HG03095 (cell line): ENCODE data around the gene RBPJ.
"Not testable (repeated sequence)": the region's sequence is repeated elsewhere in the genome, so short reads cannot be mapped to it uniquely, and the experiment has no call there.

Experiments used
- ATAC-seq: cut with Tn5 transposase; IDR thresholded peaks from one replicate; pipeline ENCODE4 v1.9.1; 2021; ENCODE audit warnings: moderate library complexity; ENCODE audit not compliant: unreplicated experiment

The RBPJ gene

DNA sequence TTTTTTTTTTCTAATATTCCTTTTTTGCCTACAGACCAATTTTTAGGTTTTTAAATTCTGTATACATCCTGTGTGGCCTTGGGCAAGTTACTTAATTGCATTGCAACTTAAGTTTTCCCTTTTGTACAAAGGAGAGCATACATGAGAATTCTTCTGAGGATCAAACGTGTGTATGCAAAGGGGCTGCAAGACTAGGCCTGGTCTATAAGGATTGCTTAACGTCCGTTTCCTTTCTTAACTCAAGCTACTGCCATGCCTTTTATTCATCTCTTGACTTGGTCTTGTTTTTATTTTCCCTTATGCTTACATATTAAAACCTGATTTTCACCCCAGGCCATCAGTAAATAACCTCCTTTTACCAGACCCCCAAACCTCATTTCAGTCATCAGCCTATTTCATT, 13.6 kb downstream of the RBPJ start:
- ATAC-seq, result no peak

DNA sequence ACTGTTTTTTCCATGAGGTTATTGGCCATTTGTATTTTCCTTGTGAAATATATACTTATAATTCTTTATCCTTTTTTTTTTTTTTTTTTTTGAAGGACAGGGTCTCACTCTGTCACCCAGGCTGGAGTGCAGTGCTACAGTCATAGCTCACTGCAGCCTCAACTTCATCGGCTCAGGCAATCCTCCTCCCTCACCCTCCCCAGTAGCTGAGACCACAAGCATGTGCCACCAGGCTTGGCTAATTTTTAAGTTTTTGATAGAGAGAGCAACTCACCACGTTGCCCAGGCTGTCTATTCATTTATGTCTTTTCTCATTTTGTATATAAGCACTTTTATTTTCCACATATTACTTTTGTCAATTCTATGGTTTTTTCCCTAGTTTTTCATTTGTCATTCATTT, 16.8 kb downstream of the RBPJ start:
- no peak for ATAC-seq

DNA sequence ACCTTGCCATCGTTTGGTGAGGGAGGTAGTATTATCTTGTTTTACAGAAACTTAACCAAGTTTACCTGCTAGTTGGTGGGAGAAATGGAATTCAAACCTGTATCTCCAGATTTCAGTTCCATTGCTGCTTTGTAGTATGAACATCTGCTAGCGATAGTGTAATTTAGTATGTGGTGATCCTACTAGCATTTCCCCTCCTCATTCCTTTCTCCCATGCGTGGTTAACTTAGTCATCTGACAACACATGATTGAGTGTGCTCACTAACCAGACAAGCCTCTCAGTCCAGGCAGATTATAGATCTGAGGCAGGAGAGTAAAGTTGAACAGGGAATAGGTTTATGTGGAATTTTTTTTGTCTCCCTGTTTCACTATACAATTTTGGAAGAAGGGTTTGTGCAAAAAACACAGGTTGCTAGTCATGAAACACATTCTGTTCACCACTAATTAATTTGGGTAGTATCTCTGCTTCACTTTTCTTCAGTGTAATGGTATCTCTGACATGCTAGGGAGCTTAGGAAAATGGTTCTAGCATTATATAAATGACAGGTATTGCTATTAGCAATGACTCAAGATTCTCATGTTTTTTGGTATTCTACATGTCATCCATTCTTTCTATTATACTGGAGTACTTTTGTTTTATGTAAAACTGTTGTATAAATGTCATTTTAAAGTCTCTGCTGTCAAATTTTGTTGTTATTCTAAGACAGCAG, 21.7 kb downstream of the RBPJ start:
- no peak for ATAC-seq

DNA sequence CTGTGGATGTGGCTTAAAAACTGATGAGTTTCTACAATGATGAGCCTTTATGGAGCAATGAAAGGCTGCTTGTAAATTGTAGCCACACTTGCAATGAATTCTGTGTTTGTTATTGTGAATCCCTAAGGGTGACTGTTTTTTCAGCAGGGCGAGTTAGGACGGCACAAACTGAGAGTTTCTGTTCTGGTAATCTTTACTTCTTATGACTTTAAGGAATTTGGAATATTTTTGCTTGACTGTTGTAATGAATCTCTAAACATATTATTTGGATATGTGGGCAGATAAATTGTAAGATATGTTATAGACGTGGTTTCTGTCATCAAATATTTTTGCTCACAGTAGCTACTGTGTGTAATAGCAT, 22.2 kb downstream of the RBPJ start:
- no peak for ATAC-seq

DNA sequence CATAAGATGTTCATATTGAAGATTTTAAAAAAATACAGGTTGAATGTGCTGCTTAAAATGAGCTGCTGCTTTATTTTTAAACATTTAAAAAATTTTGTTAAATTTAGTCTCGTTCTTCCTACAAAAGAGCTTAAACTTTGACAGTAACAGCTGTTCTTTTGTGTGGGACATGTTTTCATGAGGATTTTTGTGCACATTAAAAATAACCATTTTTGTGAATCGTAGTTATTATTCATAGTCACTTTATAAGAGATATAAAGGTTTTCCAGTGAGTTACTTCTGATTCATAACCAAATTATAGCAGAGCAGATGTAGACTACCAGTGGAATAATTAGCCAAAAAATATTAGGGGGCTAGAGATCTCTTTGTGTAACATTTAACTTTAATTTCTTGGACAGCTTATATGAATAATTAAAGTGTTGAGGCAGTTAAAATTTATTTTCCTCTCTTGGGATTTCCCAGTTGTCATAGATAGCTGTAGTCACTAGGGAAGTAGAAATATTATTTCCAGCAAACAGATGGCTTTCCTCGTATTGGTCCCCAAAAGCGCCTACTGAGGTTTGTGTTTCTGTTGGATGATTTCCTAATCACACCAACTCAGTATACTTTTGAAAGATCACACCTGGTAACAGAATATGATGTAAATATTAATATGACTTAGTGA, 24.2 kb downstream of the RBPJ start:
- no peak for ATAC-seq

DNA sequence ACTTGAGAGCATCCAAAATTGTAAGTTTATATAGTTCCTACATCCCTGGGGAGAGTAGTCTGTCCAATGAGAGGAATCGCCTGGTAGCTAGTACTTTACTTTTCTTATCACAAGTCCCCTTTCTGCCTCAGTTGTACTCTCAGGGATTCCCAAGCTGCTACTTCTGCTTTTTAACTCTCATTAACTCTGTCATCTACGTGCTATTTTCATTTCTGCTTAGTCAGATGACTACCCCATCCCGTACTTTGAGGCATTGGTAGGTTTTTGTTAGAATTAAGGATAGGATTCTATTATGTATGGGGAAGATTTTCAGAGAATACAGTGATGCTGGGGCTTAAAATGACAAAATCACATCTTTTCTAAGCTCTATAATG, 24.7 kb downstream of the RBPJ start:
- ATAC-seq, result peak; percentile 38

DNA sequence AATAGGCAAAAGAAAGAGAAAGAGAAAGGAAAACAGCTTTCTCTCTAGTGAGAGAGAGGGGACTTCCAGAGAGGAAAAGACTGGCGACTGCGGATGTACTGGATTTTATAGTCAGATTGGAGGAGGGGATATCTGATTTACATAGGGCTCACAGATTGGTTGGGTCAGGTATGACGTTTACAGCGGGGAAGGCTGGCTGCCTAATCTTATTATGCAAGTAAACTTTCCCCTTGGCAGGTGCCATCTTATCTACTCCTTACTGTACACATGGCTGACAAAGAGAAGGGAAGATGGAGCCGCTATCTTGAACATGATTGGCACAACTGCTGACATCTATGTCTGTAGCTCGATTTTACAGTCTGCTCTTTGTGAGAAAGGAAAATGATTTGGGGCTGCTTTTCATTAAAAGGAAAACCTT, 25.4 kb downstream of the RBPJ start:
- ATAC-seq, result no peak

DNA sequence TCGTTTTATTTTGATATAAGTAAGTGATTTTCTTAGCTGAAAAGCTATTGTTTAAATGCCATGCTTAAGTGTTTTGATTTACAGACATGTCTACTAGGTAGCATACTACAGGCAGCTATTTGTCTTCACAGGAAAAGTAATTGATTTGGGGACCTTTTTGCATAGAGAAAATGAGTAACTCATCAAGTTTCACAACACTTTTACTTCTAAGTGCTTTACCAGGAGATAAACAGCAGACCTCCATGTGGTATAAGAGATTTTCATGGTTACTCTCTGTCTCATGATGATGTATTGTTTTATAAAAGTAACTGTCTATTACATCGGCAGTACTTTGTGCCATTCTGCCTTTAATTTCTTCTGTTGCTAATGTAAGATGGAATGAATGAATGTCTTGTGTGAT, 28.7 kb downstream of the RBPJ start:
- no peak for ATAC-seq

DNA sequence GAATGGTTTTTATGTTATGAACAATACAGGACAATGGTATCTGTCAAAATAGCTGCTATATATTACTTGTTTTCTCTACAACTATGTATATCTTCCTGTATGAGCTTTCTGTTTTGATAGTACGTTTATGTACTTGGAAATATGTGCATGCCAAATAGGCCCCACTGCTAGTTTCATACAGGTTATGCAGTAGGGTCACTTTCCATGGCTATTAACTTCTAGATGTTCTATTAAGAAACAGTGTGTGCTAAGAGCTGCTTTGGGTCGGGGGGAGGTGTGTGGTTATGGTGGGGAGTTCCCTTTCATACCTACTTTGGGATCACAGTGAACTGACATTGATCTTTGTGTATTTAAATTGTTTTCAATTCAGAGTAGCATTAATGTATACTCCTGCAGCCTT, 30.9 kb downstream of the RBPJ start:
- no peak for ATAC-seq

DNA sequence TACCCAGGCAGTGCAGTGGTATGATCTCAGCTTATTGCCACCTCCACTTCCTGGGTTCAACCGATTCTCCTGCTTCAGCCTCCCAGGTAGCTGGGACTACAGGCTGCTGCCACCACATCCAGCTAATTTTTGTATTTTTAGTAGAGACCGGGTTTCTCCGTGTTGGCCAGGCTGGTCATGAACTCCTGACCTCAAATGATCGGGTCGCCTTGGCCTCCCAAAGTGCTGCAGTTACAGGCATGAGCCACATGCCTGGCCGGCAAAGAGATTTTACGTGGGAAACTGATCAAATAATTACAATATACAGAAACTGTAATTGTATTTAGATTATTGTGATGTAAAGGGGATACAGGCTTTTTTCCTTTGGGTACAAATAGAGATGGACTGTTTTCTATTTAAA, 33.7 kb downstream of the RBPJ start:
- ATAC-seq, result no peak

DNA sequence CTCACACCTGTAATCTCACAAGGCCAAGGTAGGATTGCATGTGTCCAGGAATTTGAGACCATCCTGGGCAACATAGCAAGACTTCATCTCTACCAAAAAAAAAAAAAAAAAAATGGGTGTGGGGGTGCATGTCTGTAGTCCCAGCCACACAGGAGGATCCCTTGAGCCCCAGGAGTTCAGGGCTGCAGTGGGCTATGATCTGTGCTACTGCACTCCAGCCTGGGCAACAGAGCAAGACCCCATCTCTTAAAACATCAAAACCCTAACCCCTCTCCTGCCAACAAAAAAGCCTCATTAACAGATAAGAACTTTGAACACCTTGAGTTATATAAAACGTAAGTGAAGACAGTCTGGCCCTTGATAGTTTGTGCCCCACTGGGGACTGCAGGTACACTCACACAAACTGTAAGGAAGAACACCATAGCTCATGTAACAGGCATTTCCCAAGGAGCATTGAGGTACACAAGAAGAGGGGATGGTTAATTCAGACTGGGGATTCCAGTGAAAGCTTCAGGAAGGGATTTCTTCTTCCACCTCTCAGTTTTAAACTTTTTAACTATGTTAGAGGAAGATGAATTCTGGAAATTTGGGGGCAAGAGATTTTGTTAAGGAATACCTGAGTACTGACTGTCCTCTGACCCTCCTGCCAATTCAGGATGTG, 34.7 kb downstream of the RBPJ start:
- no peak for ATAC-seq

DNA sequence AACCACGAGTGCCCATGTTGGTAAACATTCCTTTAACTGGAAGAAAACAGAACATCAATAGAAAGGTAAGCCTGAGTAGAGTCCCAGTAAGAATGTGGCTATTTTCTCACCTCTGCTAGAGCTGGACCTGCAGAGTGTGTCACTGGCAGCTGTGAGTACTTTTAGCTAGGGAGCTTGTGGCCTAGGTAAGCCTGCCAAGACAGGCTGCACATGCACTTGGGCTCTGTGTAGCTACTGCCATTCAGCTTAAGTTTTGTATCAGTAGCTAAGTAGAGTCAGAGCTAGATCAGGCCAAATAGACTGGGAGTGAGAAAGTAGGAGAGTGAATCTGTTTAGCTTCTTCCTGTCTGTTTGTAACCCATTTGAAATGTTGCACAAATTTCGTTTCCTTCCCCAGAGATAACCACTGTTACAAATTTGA, 35.3 kb downstream of the RBPJ start:
- peak; percentile 60 for ATAC-seq

DNA sequence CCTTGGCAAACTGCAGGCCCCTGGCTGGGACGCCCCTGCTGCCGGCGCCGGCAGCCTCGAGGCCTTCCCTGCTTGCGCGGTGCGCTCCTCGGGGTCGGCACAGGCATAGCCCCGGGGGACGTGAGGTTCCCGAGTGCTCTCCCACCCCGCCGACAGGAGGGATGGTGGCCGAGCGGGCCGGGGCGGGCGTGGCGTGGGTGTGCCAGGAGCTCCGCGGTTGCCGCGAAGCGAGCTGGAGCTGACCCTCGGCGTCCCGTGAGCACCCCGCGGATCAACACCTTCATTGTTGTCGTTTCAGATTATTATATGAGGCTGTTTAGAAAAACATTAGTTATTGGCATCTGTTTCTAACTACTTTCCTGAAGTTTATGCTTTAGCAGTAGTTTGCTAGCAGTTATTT, 38.7 kb downstream of the RBPJ start:
- not testable (repeated sequence) for ATAC-seq

DNA sequence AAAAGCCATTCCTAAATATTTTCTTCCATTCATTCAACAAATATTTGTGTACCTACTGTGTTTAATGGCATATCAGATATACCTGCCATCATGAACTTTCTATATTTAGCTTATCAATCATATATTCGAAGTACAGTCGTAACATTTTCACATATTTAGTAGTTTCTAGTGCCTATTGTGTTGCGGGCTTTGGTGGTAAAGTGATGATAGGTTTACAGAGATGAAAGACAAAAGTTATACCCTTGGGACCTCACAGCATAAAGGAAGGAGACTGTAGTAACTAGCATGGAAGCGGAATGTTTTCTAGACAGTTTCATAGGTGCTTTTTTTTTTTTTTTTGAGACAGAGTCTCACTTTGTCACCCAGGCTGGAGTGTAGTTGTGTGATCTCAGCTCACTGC, 39.5 kb downstream of the RBPJ start:
- no peak for ATAC-seq

DNA sequence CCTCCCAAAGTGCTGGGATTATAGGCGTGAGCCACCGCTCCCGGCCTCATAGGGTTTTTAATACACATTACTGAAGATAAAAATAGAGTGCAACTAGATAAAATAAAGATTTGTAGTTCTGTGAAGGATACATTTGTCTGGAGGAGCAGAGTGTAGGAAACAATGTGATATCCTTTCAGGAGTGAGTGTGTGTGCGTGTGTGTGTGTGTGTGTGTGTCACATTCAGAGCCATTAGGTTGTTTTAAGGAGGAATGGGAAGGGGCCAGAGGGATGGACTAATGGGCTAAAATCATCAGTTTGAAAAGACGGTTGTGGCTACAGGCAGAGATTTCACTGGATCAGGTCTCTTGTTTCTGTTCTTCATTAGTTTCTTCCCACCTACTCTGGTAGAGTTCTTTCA, 40.0 kb downstream of the RBPJ start:
- ATAC-seq, result no peak

DNA sequence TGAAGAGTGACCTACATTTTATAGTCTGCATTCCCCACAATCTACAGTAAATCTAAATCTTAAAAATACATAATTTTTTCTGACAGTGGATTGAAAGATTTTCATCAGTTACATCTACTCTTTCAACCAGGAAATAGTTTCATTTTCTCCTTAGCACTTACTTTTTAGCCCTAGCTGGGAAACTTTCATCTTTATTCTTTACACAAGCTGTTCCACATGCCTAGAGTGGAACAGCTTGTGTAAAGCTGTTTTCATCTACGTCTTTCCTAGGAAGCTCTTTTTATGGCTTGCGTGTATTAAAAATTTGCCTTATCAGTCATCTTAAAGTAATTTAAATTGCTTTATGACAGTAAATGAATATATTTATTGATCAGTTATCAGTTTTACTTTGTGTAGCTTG, 40.5 kb downstream of the RBPJ start:
- no peak for ATAC-seq

DNA sequence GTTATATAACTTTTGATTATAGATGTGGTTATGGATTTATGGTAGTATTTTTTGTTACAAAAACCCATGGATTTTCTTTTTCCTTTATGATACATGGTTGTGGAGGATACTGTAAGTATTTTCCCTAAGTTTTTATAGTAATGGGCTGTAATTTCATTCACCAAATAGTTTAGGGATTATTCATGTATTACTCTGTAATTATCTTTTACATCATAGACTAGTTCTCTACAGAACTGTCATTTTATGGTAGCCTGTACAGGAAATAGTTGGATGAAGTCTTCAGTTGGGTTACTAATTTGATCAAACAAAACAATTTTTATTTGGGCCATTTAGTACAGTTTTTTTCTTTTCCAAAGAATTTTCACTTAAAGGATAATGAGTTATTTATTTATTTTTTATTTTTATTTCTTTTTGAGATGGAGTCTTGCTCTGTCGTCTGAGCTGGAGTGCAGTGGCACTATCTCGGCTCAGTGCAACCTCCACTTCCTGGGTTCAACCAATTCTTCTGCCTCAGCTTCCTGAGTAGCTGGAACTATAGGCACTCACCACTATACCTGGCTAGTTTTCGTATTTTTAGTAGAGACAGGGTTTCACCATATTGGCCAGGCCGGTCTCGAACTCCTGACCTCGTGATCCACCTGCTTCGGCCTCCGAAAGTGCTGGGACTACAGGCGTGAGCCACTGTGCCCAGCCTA, 42.1 kb downstream of the RBPJ start:
- ATAC-seq, result no peak

DNA sequence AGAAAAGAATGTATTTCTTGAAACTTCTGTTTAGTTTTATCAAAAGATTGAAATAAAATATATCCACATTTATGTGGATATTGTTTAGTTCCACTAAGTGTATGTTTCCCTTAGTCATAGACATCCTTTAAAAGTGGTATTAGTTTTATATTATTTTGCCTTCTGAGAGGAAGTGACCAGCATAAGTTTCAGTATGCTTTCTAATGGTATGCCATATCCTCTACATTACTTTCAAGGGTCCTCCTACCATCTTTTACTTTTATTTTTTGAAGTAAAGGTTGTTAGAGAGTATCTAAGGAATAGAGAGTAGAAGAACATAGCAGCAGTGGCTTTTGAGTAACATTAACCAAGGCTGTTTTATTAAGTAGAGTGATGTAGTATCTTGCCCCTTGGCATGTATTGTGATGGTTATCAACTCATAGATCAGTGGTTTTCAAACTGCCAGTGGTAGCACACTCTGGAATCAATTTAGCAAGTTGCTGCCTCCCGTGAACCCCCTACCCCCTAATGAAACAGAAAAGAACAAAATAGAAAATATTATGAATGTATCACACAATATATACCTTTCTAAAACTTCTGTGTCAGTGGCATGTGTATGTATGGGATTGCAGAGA, 44.8 kb downstream of the RBPJ start:
- ATAC-seq, result no peak

DNA sequence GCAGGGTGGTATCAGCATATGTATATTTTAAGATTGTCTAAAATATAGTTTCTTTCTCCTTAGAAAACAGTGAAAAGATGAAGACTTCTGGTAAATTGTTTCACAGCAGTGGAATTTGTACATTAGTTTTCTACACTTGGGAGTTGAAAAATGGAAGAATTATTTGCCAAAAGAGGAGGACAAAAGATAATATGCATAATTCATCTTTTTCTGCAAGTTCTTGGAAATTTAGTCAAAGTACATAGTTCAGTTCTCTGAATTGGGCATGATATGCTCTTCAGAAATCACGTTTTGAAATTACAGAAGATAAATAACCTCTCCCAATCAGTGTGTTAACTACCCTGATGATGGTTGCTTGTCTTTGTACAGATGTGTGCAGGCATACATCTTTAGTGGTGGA, 47.0 kb downstream of the RBPJ start:
- ATAC-seq, result no peak

DNA sequence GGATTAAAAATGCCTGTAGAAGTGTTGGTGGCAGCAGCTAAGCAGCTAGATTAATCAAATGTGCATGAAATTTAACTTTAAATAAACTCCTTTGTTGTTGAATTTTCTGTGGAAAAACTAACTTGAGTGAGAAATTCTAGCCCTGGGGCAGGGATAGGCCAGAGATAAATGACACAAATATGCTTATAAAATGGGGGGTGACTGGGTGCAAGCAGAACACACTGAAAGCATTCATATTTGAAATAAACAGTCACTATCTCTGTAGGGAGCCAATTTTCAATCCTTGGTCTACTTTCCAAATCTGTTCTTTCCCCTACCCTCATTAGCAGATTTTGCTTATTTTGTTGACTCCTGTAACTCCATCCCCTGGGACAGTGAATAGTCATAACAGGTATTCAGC, 47.9 kb downstream of the RBPJ start:
- ATAC-seq, result no peak

DNA sequence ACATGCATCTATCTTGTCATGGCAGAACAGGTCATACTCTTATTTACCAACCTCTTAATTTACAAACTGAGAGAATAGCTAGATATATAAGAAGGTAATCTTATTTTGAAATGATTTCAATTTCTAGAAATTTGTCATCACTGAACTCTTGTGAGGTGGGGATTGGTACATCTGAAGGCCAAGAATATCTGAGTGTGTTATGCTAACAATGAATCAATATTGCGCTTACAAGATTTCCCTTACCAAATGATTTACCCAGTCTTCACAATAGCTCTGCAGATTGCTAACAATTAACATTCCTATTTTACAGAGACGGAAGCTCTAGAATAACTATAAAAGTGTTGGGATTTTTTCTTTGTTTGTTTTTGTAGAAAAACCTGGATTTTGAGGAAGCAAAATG, 48.3 kb downstream of the RBPJ start:
- ATAC-seq, result no peak
